Measurements from ENCODE around the gene KLHL22.
"Not testable (repeated sequence)": the region's sequence is repeated elsewhere in the genome, so short reads cannot be mapped to it uniquely, and the experiment has no call there.

Gene KLHL22

GRCh38 chr22:20466659-20467379 is 28.8 kb downstream of the KLHL22 start:
- DNase-seq = no peak

DNA sequence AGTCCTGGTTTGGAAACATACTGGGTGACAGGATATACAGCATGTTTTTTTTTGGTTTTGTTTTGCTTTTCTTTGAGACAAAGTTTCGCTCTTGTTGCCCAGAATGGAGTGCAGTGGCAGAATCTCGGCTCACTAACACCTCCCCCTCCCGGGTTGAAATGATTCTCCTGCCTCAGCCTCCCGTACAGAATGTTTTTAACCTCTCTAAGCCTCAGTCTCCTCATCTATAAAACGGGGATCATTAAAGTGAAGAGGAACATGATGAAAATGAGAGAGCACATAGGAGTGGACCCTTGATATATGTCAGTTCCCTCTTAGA is 29.9 kb downstream of the KLHL22 start:
- DNase-seq = no peak

GRCh38 chr22:20464912-20465758 is 30.5 kb downstream of the KLHL22 start:
- DNase-seq = no peak

DNA sequence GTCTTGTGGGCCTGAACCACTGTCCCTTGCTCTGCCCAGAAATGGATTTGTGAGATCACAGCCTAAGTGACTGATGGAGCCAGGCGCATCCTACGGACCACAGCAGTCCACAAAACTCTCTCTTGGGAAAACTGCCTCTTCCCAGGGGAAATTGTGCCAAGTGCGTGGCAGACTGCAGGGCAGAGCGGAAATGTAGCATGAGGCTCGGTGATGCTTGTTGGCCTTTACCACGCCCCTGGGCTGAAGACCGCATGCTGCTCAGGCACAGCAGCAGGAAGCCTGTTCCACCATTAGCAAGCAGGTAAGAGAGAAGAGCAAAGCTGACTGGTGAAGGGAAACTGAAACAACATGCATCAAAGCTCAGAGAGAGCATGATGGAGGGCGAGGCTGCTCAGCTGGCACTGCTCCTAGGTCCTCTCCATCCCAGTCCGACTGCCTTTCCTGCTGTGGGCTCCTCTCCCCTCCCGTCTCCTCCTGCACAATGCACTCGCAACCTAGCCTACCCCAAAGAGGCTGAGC is 31.4 kb downstream of the KLHL22 start:
- no peak for DNase-seq

DNA sequence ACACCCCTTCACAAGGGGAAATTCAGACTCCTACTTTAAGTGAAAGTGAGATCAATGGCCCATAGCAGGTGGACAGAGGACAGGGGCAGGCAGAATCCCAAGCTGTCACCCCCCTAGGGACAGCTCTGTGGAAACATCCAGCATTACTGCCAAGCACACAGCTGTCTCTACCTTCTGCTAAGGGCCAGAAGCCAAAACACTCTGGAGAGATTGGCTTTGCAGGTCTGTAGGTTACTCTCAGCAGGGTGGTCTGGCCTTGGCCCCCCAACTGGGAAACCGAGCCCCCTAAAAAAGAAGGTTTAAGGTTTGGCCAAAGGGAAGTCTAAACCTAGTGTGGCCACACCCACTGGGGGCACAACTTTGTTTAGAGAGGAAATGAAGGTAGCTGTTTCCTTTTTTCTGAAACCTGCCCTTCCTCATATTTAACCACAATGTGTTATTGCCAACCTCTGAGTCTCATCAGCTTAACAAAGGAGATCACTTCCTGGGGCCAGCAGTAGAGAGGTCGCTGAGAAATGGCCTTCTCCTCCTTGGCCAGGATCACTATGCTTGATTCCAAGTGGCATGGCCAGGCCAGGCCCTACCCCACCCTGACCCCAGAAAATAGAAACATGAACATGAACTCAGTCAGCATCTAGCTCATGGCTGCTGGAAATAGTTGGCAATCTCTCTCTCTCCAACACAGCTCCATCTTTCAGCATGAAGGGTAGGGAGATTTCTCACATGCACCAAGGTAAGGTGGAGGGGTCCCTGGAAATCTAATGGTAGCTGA is 32.1 kb downstream of the KLHL22 start:
- peak; percentile 55 for DNase-seq

- no peak for DNase-seq
Measured at GRCh38 chr22:20459862-20460261, 35.7 kb downstream of the KLHL22 start.

GRCh38 chr22:20459152-20459542 is 36.4 kb downstream of the KLHL22 start:
- no peak for DNase-seq

DNA sequence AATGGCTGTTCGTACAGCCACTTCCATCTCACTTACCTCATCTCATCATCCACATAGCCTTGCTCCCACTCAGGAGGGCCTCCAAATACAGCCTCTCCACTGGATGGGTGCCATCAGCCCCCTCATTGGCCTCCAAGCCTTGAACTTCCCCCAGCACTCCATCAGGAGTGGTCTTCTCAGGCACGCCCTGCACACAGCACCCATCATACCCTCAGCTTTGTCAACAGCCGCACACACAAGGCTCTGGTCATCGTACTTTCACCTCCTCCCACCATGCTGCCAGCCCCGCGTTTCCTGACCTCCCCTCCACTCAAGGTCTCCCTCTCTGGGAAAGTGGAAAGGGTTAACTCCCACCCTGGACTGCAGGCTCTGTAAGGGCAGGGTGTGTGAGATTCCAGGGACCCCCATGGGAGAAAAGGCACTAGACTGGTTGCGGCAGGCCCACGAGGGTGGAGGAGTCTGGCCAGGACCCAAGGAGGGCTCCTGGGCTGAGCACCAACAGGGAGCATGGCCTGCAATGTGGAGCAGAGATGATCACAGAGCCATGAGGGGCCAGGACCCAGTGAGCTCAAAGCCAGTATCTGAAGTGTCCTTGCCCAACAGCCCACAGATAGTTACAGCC is 37.0 kb downstream of the KLHL22 start:
- DNase-seq = no peak

- DNase-seq = no peak
Measured at GRCh38 chr22:20457506-20458240, 37.9 kb downstream of the KLHL22 start.

DNA sequence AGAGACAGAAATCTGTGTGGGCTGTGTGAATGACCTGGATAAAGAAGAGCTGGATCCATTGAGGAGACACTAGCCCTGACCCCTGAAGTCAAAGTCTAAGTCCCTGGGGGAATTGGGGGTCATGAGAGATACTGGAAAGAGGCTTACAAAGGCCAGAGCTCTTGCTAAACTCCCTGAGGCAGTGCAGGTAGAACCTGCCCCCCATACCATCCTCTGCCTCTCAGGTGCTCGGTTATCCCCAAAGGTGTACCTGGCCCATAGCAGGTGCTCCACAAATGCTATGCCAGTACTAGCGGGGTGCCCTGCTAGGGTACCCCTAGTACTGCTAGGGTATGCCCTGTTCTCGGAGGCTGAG is 38.9 kb downstream of the KLHL22 start:
- DNase-seq = no peak

DNA sequence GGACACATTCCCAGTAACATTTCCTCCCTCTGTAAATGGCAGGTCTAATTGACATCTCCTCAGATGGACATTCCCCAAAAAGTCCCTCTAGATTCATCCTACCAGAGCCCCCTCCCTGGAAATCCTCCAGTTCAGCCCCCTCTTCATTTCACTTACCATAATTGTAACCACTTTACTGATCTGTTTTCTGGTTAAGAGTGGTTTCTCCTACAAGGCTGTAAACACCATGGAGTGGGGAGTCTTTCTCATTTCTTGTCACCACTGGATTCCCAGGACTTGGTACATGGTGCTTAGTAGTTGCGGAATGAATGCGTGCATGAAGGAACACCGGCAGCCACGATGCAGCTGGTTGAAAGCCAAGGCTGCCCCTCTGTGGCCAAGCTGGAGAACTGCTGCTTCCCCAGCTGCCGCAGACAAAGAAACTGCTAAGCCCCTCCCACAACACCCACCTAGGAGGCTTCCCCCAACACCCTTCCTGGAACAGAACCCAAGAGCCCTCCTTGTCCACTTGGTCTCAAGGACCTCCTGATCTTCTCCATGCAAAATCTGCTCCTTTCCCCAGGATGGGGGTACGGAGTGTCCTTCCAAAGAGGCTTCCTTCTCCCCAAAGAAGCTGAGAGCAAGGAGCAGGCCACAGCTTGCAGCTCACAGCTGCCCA is 39.4 kb downstream of the KLHL22 start:
- DNase-seq = peak; percentile 22

DNA sequence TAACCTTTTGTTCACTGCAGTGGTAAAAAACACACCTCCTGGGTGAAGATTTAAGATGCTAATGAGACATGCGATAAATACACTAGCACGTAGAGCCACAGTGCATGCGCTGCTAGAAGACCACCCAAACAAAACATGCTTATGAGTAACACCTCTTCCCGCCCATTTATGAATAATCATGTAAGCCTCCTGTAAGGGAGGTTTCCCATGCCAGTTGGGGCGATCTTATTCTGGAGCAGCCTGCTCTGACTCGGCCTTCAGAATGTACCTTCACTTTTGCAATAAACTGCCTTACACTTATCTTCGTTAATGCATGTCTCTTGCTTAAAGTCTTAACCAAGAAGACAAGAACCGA is 39.9 kb downstream of the KLHL22 start:
- no peak for DNase-seq

DNA sequence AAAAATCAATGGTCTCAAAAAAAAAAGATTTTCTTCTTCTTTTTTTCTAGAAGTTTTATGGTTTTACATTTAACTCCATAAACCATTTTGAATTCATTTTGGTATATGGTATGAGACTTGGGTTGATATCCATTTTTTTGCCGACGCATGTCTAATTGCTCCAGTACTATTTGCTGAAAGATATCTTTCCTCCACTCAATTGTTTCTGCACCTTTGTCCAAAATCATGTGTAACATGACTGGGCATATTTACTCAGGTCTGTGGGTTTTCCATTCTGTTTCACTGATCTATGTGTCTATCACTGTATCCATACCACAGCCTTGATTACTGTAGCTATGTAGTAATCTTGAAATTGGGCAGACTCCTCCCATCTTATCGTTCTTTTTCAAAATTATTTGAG is 42.4 kb downstream of the KLHL22 start:
- no peak for DNase-seq

DNA sequence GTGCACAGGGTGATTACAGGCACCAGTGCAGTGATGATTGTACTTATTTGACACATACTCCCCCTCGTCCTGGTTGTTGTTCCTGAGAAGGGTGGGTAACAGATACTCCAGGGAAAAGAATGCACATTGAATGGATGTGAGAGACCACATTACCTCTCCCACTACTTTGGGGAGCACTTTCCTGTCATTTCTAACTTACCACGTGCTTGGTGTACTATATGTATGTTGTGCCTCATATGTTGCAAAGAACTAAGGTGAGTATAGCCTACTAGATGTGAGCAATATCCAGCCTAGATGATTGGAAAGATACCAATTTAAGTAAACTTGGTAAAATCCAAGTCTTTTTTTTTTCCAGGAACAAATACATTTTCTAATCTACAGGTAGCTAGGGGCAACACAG is 43.7 kb downstream of the KLHL22 start:
- no peak for DNase-seq

DNA sequence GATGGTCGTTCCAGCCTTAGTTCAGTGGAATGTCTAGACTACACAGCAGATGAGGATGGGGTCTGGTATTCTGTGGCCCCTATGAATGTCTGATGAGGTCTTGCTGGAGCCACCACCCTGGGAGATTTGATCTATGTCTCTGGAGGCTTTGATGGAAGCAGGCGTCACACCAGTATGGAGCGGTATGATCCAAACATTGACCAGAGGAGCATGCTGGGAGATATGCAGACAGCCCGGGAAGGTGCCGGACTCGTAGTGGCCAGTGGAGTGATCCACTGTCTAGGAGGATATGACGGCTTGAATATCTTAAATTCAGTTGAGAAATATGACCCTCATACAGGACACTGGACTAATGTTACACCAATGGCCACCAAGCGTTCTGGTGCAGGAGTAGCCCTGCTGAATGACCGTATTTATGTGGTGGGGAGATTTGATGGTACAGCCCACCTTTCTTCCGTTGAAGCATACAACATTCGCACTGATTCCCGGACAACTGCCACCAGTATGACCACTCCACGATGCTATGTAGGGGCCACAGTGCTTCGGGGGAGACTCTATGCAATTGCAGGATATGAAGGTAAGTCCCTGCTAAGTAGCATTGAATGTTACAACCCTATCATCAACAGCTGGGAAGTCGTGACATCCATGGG is 44.3 kb downstream of the KLHL22 start:
- not testable (repeated sequence) for DNase-seq

DNA sequence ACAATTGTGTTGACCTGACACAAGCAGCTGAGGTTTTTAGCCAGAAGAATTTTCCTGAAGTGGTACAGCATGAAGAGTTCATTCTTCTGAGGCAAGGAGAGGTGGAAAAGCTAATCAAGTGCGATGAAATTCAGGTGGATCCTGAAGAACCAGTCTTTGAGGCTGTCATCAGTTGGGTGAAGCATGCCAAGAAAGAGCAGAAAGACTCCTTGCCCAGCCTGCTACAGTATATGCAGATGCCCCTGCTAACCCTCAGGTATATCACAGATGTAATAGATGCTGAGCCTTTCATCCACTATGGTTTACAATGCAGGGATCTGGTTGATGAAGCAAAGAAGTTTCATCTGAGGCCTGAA is 45.1 kb downstream of the KLHL22 start:
- no peak for DNase-seq

DNA sequence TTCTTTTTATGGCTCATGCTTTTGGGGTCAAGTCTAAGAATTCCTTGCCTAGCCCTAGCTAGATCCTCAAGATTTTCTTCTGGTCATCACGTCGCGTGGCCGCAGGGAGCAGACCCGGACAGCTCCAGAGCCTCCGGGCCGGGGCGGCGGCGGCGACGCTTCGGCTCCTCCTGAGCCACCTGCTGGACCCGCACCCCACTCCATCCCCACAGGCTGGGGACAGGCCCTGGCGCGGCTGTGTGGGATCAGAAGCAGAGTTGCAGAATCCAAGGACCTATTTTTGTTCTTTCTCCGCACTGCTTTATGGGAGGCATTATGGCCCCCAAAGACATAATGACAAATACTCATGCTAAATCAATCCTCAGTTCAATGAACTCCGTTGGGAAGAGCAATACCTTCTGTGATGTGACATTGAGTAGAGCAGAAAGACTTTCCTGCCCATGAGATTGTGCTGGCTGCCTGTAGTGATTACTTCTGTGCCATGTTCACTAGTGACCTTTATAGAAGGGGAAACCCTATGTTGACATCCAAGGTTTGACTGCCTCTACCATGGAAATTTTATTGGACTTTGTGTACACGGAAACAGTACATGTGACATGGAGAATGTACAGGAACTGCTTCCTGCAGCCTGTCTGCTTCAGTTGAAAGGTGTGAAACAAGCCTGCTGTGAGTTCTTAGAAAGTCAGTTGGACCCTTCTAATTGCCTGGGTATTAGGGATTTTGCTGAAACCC is 45.6 kb downstream of the KLHL22 start:
- DNase-seq = no peak

DNA sequence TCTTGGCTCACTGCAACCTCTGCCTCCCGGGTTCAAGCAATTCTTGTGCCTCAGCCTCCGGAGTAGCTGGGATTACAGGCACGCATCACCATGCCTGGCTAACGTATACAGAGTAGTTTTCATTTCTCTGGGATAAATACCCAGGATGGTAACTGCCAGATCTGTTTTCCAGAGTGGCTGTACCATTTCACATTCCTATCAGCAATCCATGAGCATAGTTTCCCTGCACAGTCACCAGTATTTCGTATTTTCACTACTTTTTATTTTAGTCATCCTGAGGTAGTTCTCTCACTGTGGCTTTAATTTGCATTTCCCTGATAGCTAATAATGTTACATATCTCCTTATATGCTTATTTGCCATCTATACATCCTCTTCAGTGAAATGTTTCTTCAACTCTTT is 47.0 kb downstream of the KLHL22 start:
- no peak for DNase-seq

- DNase-seq = no peak
Measured at GRCh38 chr22:20446383-20446970, 49.1 kb downstream of the KLHL22 start.

DNA sequence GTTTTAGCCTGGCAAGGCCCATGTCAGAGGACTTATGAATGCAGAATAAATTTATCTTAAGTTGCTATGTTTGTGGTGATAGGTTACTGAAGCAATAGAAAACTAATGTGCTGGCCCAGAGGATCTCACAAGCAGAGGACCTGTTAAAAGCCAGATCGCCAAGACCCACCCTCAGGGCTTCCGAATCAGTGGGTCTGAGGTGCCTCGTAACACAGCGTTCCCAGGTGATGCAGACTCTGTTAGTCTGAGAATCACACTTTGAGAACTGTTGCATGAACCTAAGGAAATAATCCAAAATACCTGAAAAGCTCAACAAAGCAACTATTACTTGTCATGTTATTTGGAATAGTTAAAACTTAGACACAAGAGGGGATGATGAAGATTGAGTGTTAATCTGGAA is 51.3 kb downstream of the KLHL22 start:
- DNase-seq = no peak

Measured in NCI-H524 treated with DMSO at 0.1 percent for 48 hours (cell line).